Coronary artery (tissue), 2 donors: Measurements from ENCODE around the gene PTX3.

Experiments
- DNase-seq: peaks from one replicate; pipeline ENCODE4 v3.0.0-alpha.2; 2017; ENCODE audit warnings: low spot score
- H3K27ac ChIP-seq, 2 donors: fragments of 200-600 bp; sonication (generic); one replicate each; pipeline ENCODE4 v1.5.1; 2016 to 2019
- H3K4me3 ChIP-seq: fragments of 200-600 bp; sonication (generic); 2 replicates; pipeline ENCODE4 v1.5.1; 2016; ENCODE audit warnings: mild to moderate bottlenecking, moderate library complexity
- TF ChIP-seq, protein P1 (sequence below): fragments of 200-600 bp; sonication (generic); IDR thresholded peaks from one replicate; pipeline ENCODE4 v1.5.1; 2019; ENCODE audit warnings: antibody characterized with exemption

Gene PTX3

DNA sequence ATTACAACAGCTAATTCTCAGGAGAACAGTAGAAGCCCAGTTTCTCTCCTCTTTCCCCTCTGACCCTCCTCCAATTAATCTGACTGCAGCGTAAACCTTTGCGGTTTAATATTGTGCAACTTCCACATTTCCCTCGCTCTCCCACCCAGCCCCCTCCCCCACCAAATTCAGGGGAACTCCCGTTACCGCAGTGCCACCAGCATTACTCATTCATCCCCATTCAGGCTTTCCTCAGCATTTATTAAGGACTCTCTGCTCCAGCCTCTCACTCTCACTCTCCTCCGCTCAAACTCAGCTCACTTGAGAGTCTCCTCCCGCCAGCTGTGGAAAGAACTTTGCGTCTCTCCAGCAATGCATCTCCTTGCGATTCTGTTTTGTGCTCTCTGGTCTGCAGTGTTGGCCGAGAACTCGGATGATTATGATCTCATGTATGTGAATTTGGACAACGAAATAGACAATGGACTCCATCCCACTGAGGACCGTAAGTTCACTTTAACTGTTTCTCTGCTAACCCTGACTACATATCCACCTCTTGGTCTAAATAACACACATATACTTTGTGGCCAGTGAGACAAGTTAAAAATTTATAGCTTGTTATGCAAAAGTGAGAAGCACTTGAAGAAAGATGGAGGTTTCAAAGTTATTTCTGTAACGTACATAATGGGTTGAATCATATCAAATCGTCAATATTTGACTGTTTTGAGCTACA, at the start of gene PTX3:
PTX3 (plus strand) TSS at position 268 of the 709 bp plus-strand sequence; CDS start at position 352, 84 bp downstream.
- TF ChIP-seq, protein P1, sequence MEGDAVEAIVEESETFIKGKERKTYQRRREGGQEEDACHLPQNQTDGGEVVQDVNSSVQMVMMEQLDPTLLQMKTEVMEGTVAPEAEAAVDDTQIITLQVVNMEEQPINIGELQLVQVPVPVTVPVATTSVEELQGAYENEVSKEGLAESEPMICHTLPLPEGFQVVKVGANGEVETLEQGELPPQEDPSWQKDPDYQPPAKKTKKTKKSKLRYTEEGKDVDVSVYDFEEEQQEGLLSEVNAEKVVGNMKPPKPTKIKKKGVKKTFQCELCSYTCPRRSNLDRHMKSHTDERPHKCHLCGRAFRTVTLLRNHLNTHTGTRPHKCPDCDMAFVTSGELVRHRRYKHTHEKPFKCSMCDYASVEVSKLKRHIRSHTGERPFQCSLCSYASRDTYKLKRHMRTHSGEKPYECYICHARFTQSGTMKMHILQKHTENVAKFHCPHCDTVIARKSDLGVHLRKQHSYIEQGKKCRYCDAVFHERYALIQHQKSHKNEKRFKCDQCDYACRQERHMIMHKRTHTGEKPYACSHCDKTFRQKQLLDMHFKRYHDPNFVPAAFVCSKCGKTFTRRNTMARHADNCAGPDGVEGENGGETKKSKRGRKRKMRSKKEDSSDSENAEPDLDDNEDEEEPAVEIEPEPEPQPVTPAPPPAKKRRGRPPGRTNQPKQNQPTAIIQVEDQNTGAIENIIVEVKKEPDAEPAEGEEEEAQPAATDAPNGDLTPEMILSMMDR = no peak
- peak; percentile 75 for DNase-seq
- Histone ChIP-seq H3K27ac (peak within 1 kb of the TSS; percentile 45 to 48), H3K4me3 (peak within 1 kb of the TSS; percentile 77)

GRCh38 chr3:157387708-157388435, 48.8 kb upstream of the PTX3 start:
- TF ChIP-seq, protein P1 = no peak
- H3K27ac ChIP-seq = no peak overlapping the region
- no peak for DNase-seq
- no peak overlapping the region for H3K4me3 ChIP-seq

- no peak overlapping the region for H3K27ac ChIP-seq
- H3K4me3 ChIP-seq = no peak overlapping the region
- no peak for DNase-seq
- TF ChIP-seq, protein P1 = no peak
These were observed 47.7 kb upstream of the PTX3 start for GRCh38 chr3:157388976-157389375.

- TF ChIP-seq, protein P1 = no peak
- Histone ChIP-seq H3K4me3 (no peak overlapping the region), H3K27ac (no peak overlapping the region)
- no peak for DNase-seq
These were observed 45.7 kb upstream of the PTX3 start for GRCh38 chr3:157390713-157391515.

- TF ChIP-seq, protein P1 = no peak
- no peak for DNase-seq
- no peak overlapping the region for H3K4me3 ChIP-seq
- H3K27ac ChIP-seq = no peak overlapping the region
These were observed 44.5 kb upstream of the PTX3 start for GRCh38 chr3:157392104-157392503.

DNA sequence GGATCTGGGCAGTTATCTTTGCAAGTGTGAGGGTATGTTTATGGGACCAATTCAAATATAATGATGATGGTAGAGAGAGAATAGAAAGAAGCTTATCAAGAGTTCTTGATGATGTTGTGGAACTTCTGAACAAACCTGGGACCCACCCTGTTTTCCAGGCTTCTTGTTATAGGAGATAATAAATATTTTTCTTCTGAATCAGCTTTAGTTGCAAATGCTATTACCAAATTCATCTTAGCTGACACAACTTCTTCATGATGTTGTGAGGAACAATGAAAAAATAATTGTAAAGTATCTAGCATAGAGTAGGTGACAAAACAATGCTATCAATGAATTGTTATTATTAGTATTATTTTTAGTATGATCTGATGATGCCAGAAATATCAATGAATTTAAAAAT, 43.5 kb upstream of the PTX3 start:
- Histone ChIP-seq H3K4me3 (no peak overlapping the region), H3K27ac (no peak overlapping the region)
- no peak for DNase-seq
- TF ChIP-seq, protein P1 = no peak
